Transverse colon (tissue), 4 donors: Measurements from ENCODE around the gene ARL4D. TPM values are rescaled to one million over a fixed set of nuclear protein-coding genes. Genes with fewer than 3 reads are reported as not detected.

Experiments
- DNase-seq: peaks from one replicate; pipeline ENCODE4 v3.0.0-alpha.2; 2019
- H3K27ac ChIP-seq, 4 donors: fragments of 200-600 bp; sonication (generic); 2 replicates each; pipeline ENCODE4 v1.5.1; 2016 to 2018; ENCODE audit warnings: inconsistent platforms in 4 of 4
- H3K27me3 ChIP-seq: fragments of 200-600 bp; sonication (generic); 2 replicates; pipeline ENCODE4 v1.5.1; 2017; ENCODE audit warnings: inconsistent platforms
- H3K36me3 ChIP-seq, 4 donors: fragments of 200-600 bp; sonication (generic); 2 replicates each; pipeline ENCODE4 v1.5.1; 2017 to 2019; ENCODE audit warnings: inconsistent platforms in 4 of 4
- H3K4me1 ChIP-seq, 4 donors: fragments of 200-600 bp; sonication (generic); 2 replicates each; pipeline ENCODE4 v1.5.1; 2017 to 2020; ENCODE audit warnings: inconsistent platforms in 4 of 4
- H3K4me3 ChIP-seq, 4 donors: fragments of 200-600 bp; sonication (generic); 1 replicate in 1 of 4; 2 replicates in 3 of 4; pipeline versions ENCODE4 v1.5.1 to v1.6.1; 2017 to 2019; ENCODE audit warnings: inconsistent platforms in 4 of 4
- H3K9me3 ChIP-seq, 2 donors: fragments of 200-600 bp; sonication (generic); 2 replicates each; pipeline ENCODE4 v1.5.1; 2017 to 2019; ENCODE audit warnings: inconsistent platforms in 2 of 2
- CTCF ChIP-seq, 5 experiments: fragments of 200-600 bp in 3 of 5; fragments of 450-650 bp in 2 of 5; sonication (generic) in 3 of 5; IDR thresholded peaks; 1 replicate in 2 of 5; 2 replicates in 3 of 5; pipeline ENCODE4 v1.5.1; 2016 to 2017; ENCODE audit warnings: antibody characterized with exemption in 5 of 5, inconsistent platforms in 3 of 5, mild to moderate bottlenecking in 2 of 5, moderate library complexity in 1 of 5
- EP300 ChIP-seq: sonication (generic); formaldehyde crosslinking; IDR thresholded peaks from one replicate; pipeline ENCODE4 v1.6.1; 2017; ENCODE audit warnings: antibody characterized with exemption, low read depth
- POLR2A ChIP-seq: fragments of 450-650 bp; IDR thresholded peaks from one replicate; pipeline ENCODE4 v1.6.1; 2016; ENCODE audit warnings: antibody characterized with exemption, mild to moderate bottlenecking, moderate library complexity
- POLR2AphosphoS5 ChIP-seq, 3 donors: sonication (generic); formaldehyde crosslinking; IDR thresholded peaks; one replicate each; pipeline ENCODE4 v1.6.1; 2016; ENCODE audit warnings: antibody characterized with exemption in 3 of 3
- WGBS, 2 donors: methylation state at CpG; one replicate each; pipeline ENCODE4 v1.1.5; 2018; ENCODE audit warnings: low coverage in 1 of 2; 5-methylcytosine and 5-hydroxymethylcytosine counted together
- in situ Hi-C, 4 donors: fragments of 200-750 bp; cut with MboI; loops; one replicate each; pipeline versions ENCODE4 v1.15.0 to v1.15.1; 2017; ENCODE audit warnings: low sequenced_read_pairs in 3 of 4, low pct_ligation_motif_present in 1 of 4, low pct_unique_long_range_greater_than_20kb in 1 of 4
- intact Hi-C: fragments of 100-400 bp; cut with DNase I; formaldehyde crosslinking; loops from one replicate; pipeline ENCODE4 v1.15.1; 2023; ENCODE audit warnings: low total_unique reads
- total RNA-seq, 4 donors: library from RNA; depleted of rRNA; stranded (reverse); fragments of >200 nt; gene quantifications; one replicate each; pipeline ENCODE4 v1.1.0, GENCODE V29; 2016

Gene ARL4D
- total RNA-seq, 4 donors from 2014 or later = 6.7 to 29.5 (median 8.8) TPM

- WGBS, 2 donors = 88 to 96% methylated on average over 4 of the region's 4 CpGs
- in situ Hi-C loops = no loop called here
- H3K4me1 ChIP-seq = peaks cover 0 to 5% (median 0%) of the 10 kb centered on the region in 4 donors
- no peaks in the 10 kb centered on the region for H3K9me3 ChIP-seq
- no peaks in the 10 kb centered on the region for H3K36me3 ChIP-seq
- intact Hi-C loops = loop anchor here (5.0 kb wide), 1 partner anchor 47 kb away; the partner anchor contains the start of gene DHX8
- no peaks in the 10 kb centered on the region for H3K27me3 ChIP-seq
- TF ChIP-seq EP300 = no peak
- no peak for TF ChIP-seq POLR2A
- no peak for TF ChIP-seq POLR2AphosphoS5 (IDR thresholded peaks at IDR 0.05)
- TF ChIP-seq CTCF (IDR thresholded peaks at IDR 0.05) = no peak
- no peak for DNase-seq
- H3K4me3 ChIP-seq = no peak overlapping the region
- H3K27ac ChIP-seq = no peak overlapping the region
Measured at GRCh38 chr17:43434902-43435319, 36.1 kb downstream of the ARL4D start.

DNA sequence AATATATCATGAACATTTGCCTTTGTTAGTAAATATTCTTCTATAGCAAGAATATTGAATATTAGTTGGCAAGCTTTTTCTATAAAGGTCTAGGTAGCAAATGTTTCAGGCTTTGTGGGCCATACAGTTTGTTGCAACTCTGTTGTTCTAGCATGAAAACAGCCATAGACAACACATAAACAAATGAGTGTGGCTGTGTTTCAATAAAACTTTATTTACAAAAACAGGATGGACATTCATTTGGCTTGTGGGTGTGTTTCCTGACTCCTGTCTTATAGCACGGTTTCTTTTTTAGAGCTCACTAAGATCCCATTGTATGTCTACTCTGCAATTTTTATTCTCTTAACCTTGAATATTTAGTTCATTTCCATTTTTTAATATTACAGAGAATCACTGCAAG lies 39.0 kb downstream of the ARL4D start:
- Histone ChIP-seq H3K4me1 (no peaks in the 10 kb centered on the region), H3K9me3 (no peaks in the 10 kb centered on the region), H3K27ac (no peak overlapping the region), H3K27me3 (no peaks in the 10 kb centered on the region), H3K4me3 (no peak overlapping the region), H3K36me3 (no peaks in the 10 kb centered on the region)
- intact Hi-C loops = no loop called here
- TF ChIP-seq EP300 (no peak), POLR2A (no peak), POLR2AphosphoS5 (IDR thresholded peaks at IDR 0.05) (no peak), CTCF (IDR thresholded peaks at IDR 0.05) (no peak)
- in situ Hi-C loops = no loop called here
- no peak for DNase-seq
- 71 to 86% methylated on average over 1 of the region's 1 CpG for WGBS, 2 donors

DNA sequence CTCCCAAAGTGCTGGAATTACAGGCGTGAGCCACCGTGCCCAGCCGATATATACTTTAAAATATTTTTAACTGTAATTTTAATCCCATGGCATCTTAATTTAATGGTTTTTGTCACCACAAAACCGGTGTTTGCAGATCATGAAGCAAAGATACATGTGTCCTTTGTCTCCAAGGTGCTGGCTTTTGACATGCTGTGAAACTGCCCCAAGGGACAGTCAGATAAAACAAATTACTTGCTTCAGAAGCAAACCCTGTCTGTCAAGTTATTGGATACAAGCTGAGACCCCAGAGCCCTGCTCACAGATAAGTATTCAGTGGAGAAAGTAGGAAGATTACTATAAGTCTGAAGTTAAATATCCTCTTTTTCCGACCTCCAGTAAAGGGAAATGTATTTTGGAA lies 39.8 kb downstream of the ARL4D start:
- DNase-seq = no peak
- in situ Hi-C loops = no loop called here
- Histone ChIP-seq H3K4me1 (no peaks in the 10 kb centered on the region), H3K9me3 (no peaks in the 10 kb centered on the region), H3K36me3 (no peaks in the 10 kb centered on the region), H3K4me3 (no peak overlapping the region), H3K27me3 (no peaks in the 10 kb centered on the region), H3K27ac (no peak overlapping the region)
- intact Hi-C loops = no loop called here
- TF ChIP-seq CTCF (IDR thresholded peaks at IDR 0.05) (no peak), POLR2AphosphoS5 (IDR thresholded peaks at IDR 0.05) (no peak), POLR2A (no peak), EP300 (no peak)
- 85 to 89% methylated on average over 4 to 5 of the region's 5 CpGs for WGBS, 2 donors

DNA sequence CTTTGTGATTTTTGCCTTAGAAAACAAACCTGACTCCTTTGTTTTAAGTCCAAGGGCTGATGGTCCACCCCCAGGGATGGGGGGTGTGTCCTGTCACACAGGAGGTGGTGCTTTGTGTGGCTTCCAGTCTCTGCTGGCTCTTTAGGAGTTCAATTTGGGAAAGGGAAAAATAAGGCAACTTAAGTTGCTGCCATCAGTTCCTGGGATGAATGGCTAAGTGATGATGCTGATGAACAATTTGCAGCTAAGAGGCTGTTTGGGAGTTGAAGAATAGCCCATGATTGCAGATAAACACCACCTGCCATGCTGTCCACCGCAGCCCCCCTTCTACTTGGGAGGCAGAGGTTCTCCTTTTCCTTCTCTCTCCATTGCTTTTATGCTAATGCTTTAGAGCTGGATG lies 40.2 kb downstream of the ARL4D start:
- no peak for DNase-seq
- TF ChIP-seq EP300 (no peak), POLR2AphosphoS5 (IDR thresholded peaks at IDR 0.05) (no peak), CTCF (IDR thresholded peaks at IDR 0.05) (no peak), POLR2A (no peak)
- in situ Hi-C loops (no loop called here), intact Hi-C loops (no loop called here)
- no peak overlapping the region for H3K27ac ChIP-seq
- no peak overlapping the region for H3K4me3 ChIP-seq
- H3K4me1 ChIP-seq = peaks cover 0 to under 1% (median 0%) of the 10 kb centered on the region in 4 donors
- H3K9me3 ChIP-seq = no peaks in the 10 kb centered on the region
- 76% methylated on average over 1 of the region's 1 CpG; no CpG with 5 or more reads in 1 of the 2 donors for WGBS, 2 donors
- H3K27me3 ChIP-seq = no peaks in the 10 kb centered on the region
- no peaks in the 10 kb centered on the region for H3K36me3 ChIP-seq
